GM12891 (cell line): Measurements from ENCODE around the gene AQP9.

Source experiments
- PAX5 ChIP-seq: IDR thresholded peaks from 2 replicates; pipeline ENCODE4 v1.6.1; 2011; ENCODE audit warnings: low read length, moderate library complexity, mild to moderate bottlenecking; ENCODE audit not compliant: insufficient read depth, severe bottlenecking
- POLR2A ChIP-seq: IDR thresholded peaks from 2 replicates; pipeline ENCODE4 v1.6.1; 2011; ENCODE audit warnings: low read depth, low read length, control low read depth
- POLR2AphosphoS5 ChIP-seq: IDR thresholded peaks from 2 replicates; pipeline ENCODE4 v1.6.1; 2011; ENCODE audit warnings: low read depth, low read length, control low read depth
- SPI1 ChIP-seq: IDR thresholded peaks from 2 replicates; pipeline ENCODE4 v1.6.1; 2011; ENCODE audit warnings: low read depth, low read length, control low read depth
- TAF1 ChIP-seq: IDR thresholded peaks from 2 replicates; pipeline ENCODE4 v1.6.1; 2011; ENCODE audit warnings: low read depth, low read length, control low read depth

GRCh38 chr15:58189148-58189811, 51.1 kb downstream of the AQP9 start:
- TF ChIP-seq POLR2A (no peak), POLR2AphosphoS5 (no peak), TAF1 (no peak), PAX5 (no peak), SPI1 (no peak)
